ENCODE measurements around the gene VEGFA. TPM values are rescaled to one million over a fixed set of nuclear protein-coding genes. Genes with fewer than 3 reads are reported as not detected.

Gene VEGFA
- total RNA-seq, 1 donor from 2014 or later: 136 TPM

DNA sequence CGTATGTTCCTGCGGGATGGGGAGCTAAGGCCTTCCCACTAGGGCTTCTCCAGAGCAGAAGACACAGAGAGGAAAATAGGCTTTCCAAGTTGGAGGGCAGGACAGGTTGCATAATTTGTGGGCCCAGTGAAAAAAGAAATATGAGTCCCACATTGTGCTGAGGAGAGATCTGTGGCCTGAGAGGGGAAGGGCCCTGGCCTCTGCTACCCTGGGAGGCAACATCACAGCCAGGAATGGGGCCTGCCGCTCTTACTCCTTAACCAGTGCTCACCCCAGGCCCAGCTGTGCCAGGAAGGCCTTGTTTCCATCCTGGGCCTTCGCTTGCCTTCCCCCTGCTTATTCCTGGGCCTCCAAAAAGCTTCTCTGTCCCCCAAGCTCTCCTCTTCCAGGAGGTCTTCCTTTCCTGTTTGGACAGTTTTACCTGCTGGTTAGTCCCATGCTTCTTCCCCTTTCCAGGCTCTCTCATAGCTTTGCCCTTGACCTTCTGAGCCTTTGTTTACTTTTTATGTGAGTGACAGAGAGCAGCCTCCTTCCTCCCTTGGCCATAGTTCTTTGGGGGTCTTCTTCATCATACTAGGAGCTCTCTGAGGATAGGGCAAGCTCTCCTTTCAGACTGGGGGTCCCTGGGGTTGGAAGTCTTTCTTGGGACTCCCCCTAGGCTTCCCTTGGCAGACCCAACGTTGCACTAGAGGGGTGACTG is 26.2 kb upstream of the VEGFA start:
- Mint-ChIP-seq H3K4me3 (no peak overlapping the region), H3K36me3 (no peaks in the 10 kb centered on the region), H3K9me3 (no peaks in the 10 kb centered on the region), H3K4me1 (ENCODE audit: unreplicated experiment) (peaks cover 57% of the 10 kb centered on the region), H3K27ac (no peak overlapping the region), H3K27me3 (peaks cover 4% of the 10 kb centered on the region)
- TF ChIP-seq, protein P1, sequence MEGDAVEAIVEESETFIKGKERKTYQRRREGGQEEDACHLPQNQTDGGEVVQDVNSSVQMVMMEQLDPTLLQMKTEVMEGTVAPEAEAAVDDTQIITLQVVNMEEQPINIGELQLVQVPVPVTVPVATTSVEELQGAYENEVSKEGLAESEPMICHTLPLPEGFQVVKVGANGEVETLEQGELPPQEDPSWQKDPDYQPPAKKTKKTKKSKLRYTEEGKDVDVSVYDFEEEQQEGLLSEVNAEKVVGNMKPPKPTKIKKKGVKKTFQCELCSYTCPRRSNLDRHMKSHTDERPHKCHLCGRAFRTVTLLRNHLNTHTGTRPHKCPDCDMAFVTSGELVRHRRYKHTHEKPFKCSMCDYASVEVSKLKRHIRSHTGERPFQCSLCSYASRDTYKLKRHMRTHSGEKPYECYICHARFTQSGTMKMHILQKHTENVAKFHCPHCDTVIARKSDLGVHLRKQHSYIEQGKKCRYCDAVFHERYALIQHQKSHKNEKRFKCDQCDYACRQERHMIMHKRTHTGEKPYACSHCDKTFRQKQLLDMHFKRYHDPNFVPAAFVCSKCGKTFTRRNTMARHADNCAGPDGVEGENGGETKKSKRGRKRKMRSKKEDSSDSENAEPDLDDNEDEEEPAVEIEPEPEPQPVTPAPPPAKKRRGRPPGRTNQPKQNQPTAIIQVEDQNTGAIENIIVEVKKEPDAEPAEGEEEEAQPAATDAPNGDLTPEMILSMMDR (conservative IDR thresholded peaks at IDR 0.05): no peak
- DNase-seq (ENCODE audit: extremely low spot score, unreplicated experiment): no peak

DNA sequence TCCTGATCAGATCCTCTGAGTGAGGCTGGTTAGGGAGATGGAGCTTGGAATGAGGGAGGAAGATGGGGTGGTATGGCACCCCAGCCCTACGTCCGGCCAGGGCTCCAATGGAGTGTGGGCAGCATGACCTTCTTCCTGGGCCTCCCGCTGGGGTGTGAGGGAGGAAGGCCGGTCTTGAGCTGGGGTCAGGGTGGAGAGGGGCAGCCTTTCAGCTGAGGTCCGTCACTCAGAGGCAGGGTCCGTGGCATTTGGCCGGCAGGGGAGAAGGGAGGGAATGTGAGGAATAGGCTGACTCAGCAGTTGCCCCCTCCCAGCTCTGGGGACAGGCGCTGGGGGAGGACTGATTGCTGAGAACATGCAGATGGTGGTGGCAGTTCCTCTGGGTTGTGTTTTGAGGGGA is 25.5 kb upstream of the VEGFA start:
- TF ChIP-seq, protein P1 (conservative IDR thresholded peaks at IDR 0.05): no peak
- peaks cover 54% of the 10 kb centered on the region for H3K4me1 Mint-ChIP-seq (ENCODE audit: unreplicated experiment)
- no peak overlapping the region for H3K4me3 Mint-ChIP-seq
- H3K9me3 Mint-ChIP-seq: no peaks in the 10 kb centered on the region
- H3K36me3 Mint-ChIP-seq: no peaks in the 10 kb centered on the region
- DNase-seq (ENCODE audit: extremely low spot score, unreplicated experiment): no peak
- no peak overlapping the region for H3K27ac Mint-ChIP-seq
- peaks cover 4% of the 10 kb centered on the region for H3K27me3 Mint-ChIP-seq

DNA sequence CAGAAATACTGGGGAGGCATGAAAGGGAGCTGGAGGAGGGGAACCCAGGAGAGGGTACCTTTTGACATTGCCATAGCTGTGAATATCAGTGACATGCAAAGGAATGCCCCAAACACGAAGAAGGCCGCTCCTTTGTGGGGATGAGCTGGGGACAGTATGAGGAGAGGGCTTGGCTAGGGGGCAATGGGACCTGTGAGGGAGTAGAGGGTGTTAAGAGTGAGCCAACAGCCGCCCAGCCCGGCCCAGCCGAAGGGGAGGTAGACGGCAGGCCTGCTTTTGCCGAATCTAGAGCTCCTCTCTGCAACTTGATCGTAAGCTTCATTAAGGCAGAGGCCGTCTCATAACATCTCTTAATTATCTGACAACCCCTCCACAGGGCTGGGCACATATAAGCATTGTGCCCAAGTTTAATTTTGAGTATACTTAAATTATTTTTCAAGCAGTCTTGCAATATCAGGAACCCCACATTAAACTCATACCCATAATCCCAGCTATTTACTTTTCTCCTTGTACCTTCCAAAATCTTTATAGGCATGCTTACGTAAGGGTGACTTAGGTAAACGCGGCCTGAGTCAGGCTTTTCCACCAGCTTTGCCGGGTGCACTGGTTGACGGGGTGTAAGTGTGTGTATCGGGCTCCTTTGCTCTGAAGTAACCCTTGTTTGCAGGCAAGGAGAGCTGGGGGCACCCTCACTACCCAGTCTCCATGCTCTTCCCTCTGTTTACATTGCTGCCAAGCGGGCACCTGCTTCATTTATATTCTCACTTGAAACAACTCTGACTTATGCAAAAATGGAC is 24.9 kb upstream of the VEGFA start:
- Mint-ChIP-seq H3K4me3 (no peak overlapping the region), H3K27ac (no peak overlapping the region), H3K4me1 (ENCODE audit: unreplicated experiment) (peaks cover 53% of the 10 kb centered on the region)

GRCh38 chr6:43746071-43746470 is 23.9 kb upstream of the VEGFA start:
- Mint-ChIP-seq H3K4me1 (ENCODE audit: unreplicated experiment) (peaks cover 53% of the 10 kb centered on the region), H3K9me3 (no peaks in the 10 kb centered on the region), H3K27me3 (peaks cover 4% of the 10 kb centered on the region), H3K36me3 (no peaks in the 10 kb centered on the region), H3K4me3 (no peak overlapping the region), H3K27ac (peak overlapping the region; percentile 21)
- TF ChIP-seq, protein P1 (conservative IDR thresholded peaks at IDR 0.05): no peak
- DNase-seq (ENCODE audit: extremely low spot score, unreplicated experiment): no peak

More for the DNA sequence above, 24.9 kb upstream of the VEGFA start:
- Mint-ChIP-seq H3K36me3 (no peaks in the 10 kb centered on the region), H3K27me3 (peaks cover 4% of the 10 kb centered on the region), H3K9me3 (no peaks in the 10 kb centered on the region)
- DNase-seq (ENCODE audit: extremely low spot score, unreplicated experiment): no peak
- TF ChIP-seq, protein P1 (conservative IDR thresholded peaks at IDR 0.05): no peak

- peaks cover 49% of the 10 kb centered on the region for H3K4me1 Mint-ChIP-seq (ENCODE audit: unreplicated experiment)
- TF ChIP-seq, protein P1 (conservative IDR thresholded peaks at IDR 0.05): no peak
- DNase-seq (ENCODE audit: extremely low spot score, unreplicated experiment): no peak
- no peaks in the 10 kb centered on the region for H3K9me3 Mint-ChIP-seq
- H3K4me3 Mint-ChIP-seq: no peak overlapping the region
- peak overlapping the region; percentile 21 for H3K27ac Mint-ChIP-seq
- H3K27me3 Mint-ChIP-seq: peaks cover 4% of the 10 kb centered on the region
- H3K36me3 Mint-ChIP-seq: no peaks in the 10 kb centered on the region
These were observed 23.4 kb upstream of the VEGFA start for GRCh38 chr6:43746613-43747102.

Measured in type B pancreatic cell (in vitro differentiated cells).